ENCODE results near the gene TNFRSF6B.

DNA sequence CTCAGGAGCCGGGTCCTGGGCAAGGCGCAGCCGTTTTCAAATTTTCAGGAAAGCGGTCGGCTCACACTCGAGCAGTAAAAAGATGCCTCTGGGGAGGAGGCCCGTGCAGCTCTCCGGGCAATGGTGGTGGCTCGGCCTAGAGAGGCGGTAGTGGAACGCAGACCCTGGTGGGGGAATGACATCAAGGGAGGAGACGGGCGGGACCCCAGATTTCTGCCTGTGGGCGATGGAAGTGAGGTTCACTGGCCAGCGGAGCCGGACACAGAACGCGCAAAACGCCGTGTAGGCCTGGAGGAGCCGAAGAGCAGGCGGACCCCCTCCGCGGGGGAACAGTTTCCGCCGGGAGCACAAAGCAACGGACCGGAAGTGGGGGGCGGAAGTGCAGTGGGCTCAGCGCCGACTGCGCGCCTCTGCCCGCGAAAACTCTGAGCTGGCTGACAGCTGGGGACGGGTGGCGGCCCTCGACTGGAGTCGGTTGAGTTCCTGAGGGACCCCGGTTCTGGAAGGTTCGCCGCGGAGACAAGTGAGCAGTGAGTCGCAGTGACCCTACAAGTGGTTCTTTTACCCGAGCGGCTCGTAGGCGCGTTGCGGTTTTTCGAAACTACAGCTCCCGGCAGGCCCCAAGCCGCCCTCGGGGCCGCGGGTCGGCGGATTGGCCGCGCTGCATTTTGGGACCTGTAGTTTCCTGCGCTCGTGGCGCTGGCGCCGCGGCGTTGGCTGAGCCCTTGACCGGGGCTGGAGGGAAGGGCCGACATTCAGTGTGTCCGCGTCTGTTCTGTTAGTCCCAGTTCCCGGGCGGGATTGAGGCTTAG is 38.3 kb upstream of the TNFRSF6B start, which contains the start of gene RTEL1:
- TF ChIP-seq POLR2A (IDR thresholded peaks at IDR 0.05; ENCODE audit: low read depth, low read length) (peak; percentile 54), MYC (IDR thresholded peaks at IDR 0.05; ENCODE audit: low read depth, low read length) (no peak), JUN (IDR thresholded peaks at IDR 0.05; ENCODE audit: borderline replicate concordance, insufficient read depth, insufficient read length, low read depth) (no peak), EZH2 (IDR thresholded peaks at IDR 0.05; ENCODE audit: borderline replicate concordance, low read depth, low read length, severe bottlenecking) (no peak), POLR2AphosphoS5 (IDR thresholded peaks at IDR 0.05; ENCODE audit: insufficient read depth, low read depth, low read length) (peak; percentile 53), FOS (IDR thresholded peaks at IDR 0.05; ENCODE audit: borderline replicate concordance, insufficient read depth, low read length) (no peak), GATA2 (IDR thresholded peaks at IDR 0.05; ENCODE audit: insufficient read depth, insufficient read length, low read depth, low read length) (no peak)
- TF ChIP-seq, protein P1, sequence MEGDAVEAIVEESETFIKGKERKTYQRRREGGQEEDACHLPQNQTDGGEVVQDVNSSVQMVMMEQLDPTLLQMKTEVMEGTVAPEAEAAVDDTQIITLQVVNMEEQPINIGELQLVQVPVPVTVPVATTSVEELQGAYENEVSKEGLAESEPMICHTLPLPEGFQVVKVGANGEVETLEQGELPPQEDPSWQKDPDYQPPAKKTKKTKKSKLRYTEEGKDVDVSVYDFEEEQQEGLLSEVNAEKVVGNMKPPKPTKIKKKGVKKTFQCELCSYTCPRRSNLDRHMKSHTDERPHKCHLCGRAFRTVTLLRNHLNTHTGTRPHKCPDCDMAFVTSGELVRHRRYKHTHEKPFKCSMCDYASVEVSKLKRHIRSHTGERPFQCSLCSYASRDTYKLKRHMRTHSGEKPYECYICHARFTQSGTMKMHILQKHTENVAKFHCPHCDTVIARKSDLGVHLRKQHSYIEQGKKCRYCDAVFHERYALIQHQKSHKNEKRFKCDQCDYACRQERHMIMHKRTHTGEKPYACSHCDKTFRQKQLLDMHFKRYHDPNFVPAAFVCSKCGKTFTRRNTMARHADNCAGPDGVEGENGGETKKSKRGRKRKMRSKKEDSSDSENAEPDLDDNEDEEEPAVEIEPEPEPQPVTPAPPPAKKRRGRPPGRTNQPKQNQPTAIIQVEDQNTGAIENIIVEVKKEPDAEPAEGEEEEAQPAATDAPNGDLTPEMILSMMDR (IDR thresholded peaks at IDR 0.05; ENCODE audit: extremely low read depth in 1 of 2, insufficient read depth in 1 of 2, low read depth in 1 of 2, low read length in 2 of 2): no peak
- TF ChIP-seq, protein P2, sequence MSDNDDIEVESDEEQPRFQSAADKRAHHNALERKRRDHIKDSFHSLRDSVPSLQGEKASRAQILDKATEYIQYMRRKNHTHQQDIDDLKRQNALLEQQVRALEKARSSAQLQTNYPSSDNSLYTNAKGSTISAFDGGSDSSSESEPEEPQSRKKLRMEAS (IDR thresholded peaks at IDR 0.05; ENCODE audit: insufficient read depth, insufficient read length): no peak
